HL-60/S4 (cell line): Measurements from ENCODE around the gene C1RL.

Source experiments
- in situ Hi-C: fragments of 300-500 bp; cut with MboI; formaldehyde crosslinking; loops from 2 replicates; pipeline ENCODE4 v1.14.3; 2022; ENCODE audit warnings: low sequenced_read_pairs

Gene C1RL

DNA sequence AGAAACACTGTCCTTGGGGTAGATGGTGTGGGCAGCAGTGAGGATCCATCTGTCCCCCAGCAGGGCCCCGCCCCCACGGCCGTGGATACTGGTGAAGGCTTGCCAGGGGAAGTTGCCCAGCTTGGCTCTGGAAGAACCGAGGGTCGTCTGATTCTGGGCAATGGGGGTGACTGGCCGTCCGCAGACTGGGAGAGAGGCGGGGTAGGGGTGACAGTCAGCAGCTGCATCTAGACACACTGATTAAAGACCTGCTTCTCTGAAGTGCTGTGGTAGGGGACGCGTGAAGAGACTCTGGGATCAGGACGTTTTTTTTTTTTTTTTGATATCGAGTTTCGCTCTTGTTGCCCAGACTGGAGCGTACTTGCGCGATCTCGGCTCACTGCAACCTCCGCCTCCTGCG is 12.0 kb downstream of the C1RL start:
- in situ Hi-C loops, result no loop called here

DNA sequence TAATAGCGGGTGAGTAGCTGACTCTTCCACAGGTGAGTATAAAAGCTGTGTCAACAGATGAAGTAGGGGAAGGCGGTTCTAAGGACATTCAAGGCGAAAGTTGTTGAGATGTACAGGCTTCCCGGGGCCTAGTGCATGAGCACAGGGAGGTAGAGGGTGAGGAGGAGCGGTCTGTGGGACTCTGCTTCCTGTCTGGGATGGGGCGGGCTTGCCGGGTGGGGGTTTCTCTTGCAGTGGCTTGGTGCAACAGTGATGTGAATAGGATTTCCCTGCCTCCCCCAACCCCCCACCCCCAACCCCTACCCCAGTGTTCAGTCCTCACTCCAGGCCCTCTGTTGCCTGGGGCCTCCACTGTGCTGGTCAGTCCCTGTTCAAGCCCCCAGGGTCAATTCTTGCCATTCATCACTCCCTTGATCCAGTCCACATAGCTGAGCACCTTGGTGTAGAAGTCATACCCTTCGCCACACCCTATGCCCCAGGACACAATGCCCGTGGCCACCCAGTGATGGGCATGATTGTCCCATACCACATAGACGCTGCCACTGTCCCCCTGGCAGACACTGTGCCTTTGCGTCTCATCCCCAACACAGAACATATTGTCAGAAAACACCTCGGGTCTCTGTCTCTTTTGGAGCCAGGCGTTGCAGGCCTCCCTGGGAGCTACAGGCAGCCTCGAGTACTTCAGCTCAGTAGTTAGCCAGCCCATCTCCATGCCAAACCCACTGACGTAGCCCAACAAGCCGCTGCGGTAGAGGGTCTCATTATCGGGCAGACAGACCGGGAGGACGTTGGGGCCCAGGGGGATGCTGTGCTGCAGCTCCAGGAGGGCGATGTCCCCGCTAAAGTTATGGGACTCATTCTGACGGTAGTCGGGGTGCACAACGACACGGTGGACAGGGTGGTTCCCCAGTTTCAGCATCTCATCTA is 12.7 kb downstream of the C1RL start:
- in situ Hi-C loops, result no loop called here

DNA sequence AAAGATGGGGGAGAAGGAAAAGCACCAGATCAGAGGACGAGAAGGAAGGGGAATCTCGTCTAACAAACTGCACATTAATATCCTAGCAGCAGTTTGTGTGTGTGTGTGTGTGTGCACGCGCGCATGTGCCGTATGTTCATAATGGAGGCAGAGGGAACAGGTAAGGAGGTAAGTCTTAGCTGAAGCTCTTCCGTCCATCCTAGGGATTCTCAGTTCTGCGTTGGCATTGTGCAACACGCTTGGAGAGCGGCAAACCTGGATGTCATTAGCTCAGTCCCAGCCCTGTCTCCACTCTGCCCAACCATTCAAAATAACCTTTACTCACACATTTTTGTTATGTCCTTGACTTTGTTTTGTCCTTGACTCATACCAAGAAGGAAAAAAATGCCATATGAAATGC is 15.1 kb downstream of the C1RL start:
- in situ Hi-C loops, result no loop called here

DNA sequence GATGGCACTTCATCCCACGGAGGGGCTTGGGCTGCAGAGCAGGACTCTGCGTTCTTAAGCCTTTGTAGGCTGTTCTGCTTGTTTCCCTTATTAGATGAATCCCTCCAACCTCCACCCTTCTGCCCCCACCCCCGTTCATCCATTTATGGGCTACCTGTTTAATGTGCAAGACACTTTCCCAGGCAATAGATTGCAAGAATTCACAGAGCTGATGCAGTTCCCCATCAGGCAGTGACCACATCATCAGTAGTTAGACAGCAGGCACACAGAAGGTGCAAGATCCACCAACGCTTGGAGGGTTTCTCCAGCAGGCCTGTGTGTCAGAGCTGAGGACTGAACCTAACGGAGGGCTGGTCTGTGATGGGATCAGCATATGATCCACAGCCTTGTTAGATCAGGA is 15.5 kb downstream of the C1RL start:
- in situ Hi-C loops, result no loop called here

DNA sequence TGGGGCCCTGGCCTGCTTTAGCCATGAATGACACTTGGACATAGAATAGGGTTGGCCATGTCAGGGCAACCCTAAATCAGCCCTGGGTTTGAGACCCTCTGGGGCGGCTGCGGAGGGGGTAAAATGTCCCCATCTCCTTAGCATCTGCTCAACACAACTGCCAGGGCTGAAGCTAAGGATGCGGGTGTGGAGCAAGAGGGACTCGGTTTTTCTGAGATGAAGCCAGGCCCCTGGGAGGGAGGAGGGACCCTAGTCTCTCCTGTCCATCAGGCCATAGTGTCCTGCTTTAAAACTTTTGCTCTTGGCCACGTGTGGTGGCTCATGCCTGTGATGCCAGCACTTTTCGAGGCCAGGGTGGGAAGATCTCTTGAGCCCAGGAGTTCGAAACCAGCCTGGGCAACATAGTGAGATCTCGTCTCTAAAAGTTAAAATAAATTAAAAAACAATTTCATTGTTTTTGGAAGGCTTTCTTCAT is 16.0 kb downstream of the C1RL start:
- in situ Hi-C loops, result no loop called here

DNA sequence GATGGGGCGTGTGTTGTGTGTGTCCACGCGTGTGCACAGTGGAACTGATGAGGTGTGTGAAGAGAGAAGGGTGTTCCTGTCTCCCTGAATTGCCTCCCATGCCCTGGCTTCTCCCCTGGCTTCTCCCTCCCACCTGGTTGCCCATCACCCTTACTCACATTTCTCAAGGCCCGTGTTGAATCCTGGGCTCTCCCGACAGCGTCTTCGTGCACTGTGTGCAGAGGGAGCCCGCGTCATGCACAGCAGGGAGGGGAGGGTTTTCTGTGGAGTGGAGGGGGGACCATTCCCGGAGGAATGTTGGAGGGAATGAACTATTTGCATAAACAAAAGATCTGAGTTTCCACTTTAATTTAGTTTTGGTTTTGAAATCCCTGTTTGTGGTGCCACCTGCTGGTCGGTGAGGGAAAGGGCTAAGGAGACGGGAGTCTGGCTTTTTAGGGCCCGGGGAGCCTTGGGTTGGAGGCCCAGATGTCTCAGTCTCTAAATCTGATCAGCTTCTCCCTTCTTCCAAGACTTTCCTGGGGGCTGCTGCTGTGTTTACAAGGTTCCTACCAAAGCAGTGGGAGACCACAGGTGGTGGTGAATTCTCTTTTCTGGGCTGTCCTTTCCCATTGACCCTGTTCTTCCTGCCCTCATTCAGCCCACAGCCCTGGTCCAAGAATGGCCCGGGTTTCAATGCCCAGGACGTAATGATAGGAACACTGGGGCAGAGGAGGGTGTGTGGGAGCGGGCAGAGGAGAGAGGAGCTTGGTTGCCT is 16.6 kb downstream of the C1RL start, which contains the start of gene C1R:
Gene C1R, minus strand, starts transcription at position 217 of the 757 bp plus-strand sequence. Its CDS starts 57 bp downstream, at position 160.
- in situ Hi-C loops, result no loop called here

DNA sequence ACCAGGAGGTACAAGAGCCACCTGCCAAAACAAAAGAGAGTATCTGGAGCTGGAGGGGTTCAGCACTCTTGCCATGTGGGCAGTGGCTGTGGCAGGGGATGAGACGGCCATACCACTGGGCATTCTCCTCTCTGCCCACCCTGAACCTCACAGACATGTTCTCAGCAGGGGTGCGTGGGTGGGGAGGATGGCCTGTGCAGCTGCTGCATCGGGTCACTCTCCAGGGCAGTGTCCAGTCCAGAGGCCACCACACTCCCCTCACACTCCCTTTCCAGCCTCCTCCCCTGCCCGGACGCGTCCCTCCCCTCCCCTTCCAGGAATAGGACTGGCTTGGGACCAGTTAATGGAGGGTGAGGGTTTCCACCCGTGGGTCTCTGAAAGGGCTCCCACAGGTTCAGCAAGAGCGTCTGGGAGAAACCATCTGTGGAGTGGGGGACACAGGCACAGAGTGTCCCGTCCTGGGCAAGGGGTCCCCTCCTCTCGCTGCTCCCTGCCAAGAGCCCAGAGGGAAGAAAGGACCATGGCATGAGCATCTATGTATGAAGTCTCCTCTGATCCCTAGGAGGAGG is 17.3 kb downstream of the C1RL start:
- in situ Hi-C loops, result no loop called here

DNA sequence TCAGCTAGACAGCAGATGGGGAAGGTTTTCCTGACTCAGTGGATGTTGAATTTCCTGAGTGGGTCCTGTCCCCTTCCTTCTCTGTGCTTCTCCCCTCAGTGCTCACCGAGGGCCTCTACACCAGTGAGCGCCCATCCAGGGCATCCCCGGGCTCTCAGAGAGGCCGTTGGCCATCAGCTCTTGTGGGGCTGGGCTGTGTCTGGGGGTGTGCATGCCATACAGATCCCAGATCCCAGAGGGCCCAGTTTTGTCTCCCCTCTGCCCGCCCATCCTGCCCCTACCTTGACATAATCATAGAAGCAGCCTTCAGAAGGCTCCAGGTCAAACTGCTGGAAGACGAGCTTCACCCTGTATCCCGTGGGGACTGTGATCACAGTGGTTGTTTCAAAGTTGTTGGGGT is 17.8 kb downstream of the C1RL start:
- in situ Hi-C loops, result no loop called here

DNA sequence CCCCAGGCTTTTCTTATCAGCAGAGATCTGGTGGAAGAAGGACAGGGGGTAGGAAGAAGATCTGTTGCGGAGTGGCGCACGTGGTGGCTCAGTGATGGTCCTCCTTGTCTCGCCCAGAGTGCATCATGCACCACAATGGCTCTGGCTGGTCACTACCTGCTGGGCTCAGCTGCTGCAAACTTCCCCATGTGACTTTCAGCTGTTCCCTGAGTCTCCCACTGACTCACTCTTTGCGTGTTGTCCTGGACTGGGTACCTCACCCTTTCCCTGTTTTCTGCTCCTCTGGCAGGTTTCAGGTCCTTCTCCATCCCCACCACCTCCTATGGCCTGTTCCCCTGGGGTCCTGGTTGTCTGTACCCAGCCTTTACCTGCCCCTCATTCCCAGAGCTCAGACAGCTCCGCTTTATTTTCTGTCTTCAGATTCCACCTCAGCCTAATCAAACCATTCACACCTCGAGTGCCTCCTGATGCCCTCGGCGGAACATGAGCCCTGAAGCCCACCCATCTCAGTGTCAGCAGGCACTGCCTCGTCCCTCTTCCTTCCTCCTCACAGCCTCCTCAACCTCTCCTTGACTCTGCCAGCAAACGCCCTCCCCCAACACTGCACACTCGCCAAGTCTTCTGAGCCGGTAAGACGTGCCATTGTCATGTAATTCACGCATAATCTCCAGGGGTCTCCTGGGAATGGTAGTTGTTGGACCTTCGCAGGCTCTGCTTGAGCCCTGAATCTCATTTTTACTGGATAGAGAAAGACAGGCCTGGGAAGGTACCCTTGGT is 18.6 kb downstream of the C1RL start:
- in situ Hi-C loops, result no loop called here

DNA sequence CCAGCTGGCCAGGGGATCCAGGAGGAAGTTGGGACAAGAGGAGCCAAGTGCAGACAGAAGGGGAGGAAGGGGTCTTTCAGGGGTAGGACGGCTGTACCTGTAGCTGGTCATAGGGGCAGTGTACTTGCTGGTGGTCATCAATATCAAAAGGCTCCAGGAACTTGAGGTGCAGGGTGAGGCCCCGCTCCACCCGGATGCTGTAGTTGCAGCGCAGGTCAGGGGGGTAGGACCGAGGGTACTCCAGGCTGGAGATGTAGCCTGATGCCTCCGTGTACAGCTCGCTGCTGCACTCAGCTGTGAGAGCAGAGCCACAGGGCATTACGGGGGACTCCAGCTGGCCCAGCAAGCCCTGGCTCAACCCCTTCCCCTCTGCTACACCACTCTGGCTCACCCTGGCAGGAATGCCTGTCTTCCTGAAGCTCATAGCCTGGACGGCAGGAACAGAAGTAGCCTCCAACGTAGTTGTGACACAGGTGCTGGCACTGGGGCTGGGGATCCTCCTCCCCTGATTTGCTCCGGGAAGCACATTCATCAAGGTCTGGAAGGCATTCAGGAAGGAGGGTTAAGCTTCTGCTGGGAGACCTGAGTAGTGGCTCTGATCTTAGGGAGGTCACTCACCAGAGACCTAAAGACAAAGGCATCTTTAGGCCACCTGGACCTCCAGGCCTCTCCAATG is 19.7 kb downstream of the C1RL start:
- in situ Hi-C loops, result no loop called here

DNA sequence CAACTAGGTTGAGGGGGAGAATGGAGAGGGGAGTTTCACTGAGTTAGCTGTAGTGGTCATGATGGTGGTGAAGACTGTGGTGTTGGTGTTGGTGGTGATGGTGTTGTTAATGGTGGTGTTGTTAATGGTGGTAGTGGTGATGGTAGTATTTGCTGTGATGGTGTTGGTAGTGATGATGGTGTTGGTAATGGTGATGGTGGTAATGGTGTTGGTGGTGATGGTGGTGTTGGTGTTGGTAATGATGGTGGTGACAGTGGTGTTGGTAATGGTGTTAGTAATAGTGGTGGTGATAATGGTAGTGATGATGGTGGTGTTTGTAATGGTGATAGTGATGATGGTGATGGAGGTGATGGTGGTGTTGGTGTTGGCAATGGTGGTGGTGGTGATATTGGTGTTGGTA is 25.9 kb downstream of the C1RL start:
- in situ Hi-C loops, result no loop called here

DNA sequence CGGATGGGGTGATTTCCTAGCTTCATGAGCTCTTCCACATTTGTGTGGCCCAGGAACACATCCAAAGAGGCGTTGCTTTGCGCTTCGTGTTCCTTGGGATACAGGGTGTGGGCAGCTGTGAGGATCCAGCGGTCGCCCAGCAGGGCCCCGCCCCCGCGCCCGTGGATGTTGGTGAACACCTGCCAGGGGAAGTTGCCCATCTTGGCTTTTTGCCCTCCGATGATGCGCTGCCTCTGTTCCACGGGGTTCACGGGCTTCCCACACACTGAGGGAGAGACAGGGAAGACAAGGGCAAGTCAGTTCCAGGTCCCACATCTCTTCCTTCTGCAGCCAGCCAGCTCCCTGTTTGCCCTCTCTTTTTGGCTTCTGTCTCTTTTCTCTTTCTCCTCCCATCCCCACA is 28.0 kb downstream of the C1RL start:
- in situ Hi-C loops, result no loop called here

DNA sequence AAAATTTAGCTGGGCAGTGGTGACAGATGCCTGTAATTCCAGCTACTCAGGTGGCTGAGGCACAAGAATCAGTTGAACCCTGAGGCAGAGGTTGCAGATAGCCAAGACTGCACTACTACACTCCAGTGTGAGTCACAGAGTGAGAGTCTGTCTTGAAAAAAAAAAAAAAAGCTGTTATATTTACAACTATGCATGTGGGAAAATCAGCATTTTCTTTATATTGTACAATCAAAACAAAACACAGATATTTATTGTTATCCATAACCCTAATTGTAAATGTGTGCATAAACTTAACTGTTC is 29.2 kb downstream of the C1RL start:
- in situ Hi-C loops, result no loop called here

DNA sequence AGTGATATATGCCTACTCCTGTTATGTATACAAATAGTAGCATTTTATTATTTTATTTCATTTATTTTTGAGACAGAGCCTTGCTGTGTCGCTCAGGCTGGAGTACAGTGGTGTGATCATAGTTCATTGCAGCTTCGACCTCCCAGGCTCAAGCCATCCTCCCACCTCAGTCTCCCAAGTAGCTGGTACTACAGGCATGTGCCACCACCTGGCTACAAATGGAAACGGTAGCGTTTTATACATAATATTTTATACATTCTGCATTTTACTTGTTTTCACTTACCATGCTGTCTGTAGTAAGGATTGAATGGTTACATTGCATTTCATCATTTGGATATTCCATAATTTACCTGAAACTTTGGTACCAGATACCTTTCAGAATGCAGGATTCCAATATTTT is 30.9 kb downstream of the C1RL start:
- in situ Hi-C loops, result no loop called here

DNA sequence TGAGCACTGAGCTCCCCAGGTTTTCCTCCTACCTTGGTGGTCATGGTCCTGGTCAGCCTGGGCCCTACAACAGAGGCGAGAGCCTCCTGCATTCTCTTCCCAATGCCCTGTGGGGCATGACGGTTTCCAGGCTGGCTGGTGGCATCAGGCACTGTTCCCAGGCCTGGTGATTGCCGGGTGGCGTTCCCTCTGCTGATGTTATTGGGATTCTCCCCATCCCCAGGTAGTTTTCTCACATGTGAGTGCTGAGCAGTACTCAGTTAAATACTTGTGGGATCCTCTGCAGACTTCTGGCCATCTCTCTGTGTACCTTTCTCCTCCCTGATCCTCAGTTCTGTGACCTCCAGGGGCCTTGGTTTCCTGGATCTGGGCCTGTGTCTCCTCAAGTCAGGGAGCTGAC is 32.5 kb downstream of the C1RL start:
- in situ Hi-C loops, result no loop called here

DNA sequence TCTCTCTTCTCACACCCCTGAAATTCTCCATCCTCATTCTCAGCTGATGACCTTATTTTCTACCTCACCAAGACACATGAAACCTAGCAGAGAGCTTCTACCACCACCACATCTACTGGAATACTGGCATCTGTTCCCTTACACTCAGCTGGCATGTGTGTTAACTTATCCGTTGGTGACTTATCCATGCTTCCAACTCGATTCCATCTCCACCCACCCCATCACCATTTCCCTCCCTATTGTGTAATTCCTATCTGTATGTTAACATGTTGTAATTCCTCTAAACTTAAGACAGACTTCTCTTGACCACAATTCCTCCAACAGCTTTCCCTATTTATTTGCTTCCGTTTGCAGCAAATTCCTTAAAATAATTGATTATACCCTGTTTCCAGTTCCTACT is 33.1 kb downstream of the C1RL start:
- in situ Hi-C loops, result no loop called here

DNA sequence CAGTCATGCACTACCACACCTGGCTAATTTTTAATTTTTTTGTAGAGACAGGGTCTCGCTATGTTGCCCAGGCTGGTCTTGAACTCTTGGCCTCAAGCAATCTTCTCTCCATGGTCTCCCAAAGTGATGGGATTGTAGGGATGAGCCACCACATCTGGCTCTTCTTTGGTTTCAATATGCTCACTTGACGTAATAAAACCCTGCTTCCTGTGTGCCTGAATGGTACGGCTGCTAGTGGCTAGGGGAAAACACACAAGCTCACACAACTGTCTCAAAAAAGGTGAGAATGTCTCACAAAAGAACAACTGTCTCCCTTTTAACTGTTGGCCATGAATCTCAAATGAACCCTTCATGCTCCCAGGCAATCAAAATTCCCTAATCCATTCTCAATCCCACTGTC is 33.5 kb downstream of the C1RL start:
- in situ Hi-C loops, result no loop called here

DNA sequence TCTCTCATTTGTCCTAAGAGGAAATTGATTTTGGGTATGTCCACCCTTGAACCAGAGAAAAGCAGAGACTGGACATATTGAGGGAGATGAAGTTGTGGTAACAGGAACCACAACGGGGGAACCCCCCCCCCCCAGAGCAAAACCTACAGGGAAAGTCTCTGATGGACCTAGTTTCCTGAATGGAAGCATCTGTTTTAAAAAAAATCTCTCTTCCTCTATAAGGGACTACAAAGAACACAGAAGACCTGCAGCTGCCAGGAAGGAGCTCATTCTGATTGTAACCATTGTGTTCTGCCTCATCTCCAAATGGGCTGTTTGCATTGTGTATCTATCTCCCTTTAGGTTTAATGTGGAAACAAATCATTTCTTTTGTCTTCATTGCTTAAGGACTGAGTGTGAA is 35.1 kb downstream of the C1RL start:
- in situ Hi-C loops, result no loop called here

DNA sequence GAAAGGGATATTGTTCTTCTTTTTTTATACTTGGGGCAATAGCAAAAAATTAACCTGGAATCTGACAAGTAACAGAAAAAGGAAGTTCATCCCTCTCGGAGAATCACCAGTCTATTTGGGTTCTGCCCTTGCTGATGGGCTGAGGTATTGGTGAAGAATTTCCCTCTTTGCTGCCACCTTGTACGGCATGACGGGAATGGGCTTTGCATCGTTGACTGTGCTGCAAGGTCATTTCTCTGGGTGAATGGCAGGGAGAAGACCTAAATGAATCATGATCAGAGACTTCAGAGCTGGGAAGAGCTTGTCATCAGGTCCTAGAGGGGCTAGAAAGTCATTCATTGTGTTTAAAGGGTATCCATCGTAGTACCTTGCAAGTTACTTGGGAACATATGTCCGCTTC is 36.5 kb downstream of the C1RL start:
- in situ Hi-C loops, result no loop called here

DNA sequence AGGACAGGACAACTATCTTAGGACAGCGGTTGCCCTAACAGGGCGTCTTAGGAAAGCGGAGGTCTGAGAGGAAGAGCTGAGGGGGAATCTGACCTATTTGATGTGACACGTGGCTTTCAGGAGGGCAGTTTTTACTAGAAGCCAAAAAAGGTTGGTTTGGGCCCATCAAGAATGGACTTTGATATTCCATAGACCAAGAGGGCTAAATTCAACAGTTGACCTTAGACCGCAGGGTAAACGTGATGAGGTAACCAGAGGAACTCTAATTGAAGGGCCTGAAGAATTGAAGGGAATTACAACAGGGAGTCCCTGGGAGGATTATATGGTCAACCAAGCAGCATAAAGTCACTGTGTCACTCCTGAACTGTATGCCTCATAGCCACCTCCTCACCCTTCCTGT is 37.0 kb downstream of the C1RL start:
- in situ Hi-C loops, result no loop called here

DNA sequence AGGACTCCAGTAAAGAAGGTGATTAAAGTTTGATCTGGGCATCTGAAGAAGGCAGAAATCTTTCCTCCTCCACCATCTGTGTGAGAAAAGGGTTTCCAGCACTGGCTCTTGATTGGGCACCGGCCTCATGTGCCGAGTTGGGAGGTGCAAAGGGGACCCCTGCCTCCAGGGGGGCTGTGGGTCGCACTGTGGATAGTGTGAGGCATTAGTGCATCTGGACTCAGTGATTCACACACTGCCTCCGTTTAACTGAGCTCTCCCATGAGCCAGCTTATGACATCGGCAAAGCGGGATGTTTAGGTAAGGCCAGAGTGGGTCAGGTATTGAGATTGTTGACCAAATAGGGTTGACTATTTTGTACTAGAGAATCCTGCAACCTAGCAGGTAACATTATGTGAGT is 39.6 kb downstream of the C1RL start:
- in situ Hi-C loops, result no loop called here
